Epithelial cell of umbilical artery (primary cell): ENCODE data around the gene GNLY. TPM values are rescaled to one million over a fixed set of nuclear protein-coding genes. Genes with fewer than 3 reads are reported as not detected.

Source experiments
- total RNA-seq: library from RNA; depleted of rRNA; stranded (reverse); fragments of >200 nt; gene quantifications from 2 replicates; pipeline ENCODE4 v1.2.3, GENCODE V29; 2014

Gene GNLY
- not detected in 2 replicates for total RNA-seq

DNA sequence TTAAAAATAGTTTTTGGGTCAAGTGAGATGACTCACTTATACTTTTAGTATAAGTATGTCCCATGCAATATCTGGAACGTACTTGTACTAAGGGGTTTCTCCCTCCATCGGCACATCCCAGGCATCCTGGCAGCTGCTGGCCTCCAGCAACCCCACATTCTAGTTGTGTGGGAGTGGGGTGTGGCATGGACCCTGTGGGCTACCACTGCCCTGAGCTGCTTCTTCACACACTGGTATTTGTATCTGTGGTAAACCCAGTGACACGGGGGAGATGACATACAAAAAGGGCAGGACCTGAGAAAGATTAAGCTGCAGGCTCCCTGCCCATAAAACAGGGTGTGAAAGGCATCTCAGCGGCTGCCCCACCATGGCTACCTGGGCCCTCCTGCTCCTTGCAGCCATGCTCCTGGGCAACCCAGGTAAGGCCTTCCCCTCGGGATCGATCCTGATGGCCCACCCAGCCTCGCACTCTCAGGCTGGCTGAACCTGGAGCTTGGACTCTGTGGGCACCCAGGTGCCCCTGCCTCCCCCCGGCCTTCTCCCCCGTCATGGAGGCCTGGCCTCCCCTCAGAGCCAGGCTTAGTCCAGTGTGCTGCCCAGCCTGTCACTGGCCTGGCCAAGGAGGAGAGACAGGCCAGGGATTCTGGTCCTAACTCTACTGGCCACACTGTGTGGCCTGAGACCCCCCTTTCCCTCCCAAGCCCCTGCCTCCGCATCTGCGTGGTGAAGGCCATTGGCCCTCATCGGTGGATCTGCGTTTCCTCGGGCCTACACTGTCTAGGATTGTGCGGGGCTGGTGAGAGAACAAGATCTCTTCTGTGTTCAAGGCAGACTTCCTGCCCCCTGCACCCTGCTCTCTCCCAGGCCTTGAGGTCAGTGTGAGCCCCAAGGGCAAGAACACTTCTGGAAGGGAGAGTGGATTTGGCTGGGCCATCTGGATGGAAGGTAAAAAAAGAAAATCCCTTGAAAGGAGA, at the start of gene GNLY:
GNLY (plus strand) TSS at position 307 of the 974 bp plus-strand sequence; CDS start at position 368, 61 bp downstream.

DNA sequence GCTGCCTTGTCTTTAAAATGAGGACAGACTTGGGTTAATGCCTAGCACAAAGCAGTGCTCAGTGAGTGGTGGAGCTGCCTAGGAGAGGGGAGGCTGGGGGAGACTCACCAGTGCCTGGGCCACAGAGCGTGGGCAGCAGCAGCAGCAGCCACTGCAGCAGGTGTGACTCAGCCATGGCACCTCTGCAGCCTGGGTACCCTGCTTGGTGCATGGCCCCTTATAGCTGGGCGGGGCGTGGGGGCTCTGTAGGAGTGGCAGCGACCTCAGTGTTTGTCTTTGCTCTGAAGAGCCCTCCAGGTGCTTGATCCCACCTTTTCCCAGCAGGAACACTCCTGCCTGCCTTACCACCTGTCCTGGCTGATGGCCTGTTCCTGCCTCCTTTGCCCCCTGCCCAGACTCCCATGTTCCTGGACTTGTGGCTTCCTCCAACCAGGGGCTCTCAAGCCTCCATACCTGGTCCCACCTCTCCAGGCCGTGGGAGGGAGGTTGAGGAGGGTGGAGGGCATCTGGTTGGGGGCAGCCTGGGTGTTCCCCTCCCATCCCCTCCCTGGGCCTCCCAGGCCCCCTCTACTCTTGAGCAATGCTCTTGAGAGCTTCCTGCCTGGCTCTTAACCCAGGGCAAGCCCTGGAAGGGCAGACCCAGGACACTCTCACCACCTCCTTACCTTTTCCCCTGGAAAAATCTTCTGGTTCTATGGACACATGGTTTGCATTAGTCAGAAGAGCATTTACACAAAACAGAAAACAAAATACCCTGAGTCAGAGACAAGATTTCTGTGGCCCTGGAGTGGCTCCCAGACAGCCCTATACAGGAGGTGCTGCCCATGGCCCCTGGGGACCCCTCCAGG, 25.9 kb upstream of the GNLY start, which contains the start of gene SFTPB:
SFTPB (minus strand) TSS at position 191 of the 848 bp plus-strand sequence; CDS start at position 175, 16 bp downstream.

Other genes with a start within 250 kb of the GNLY start
- 80.9 and 102 TPM in 2 replicates for gene MAT2A, start 155.2 kb upstream of the GNLY start, total RNA-seq
- gene GGCX, start 132.9 kb upstream of the GNLY start, total RNA-seq: 38.0 and 50.6 TPM in 2 replicates
- 34.1 and 83.1 TPM in 2 replicates for gene VAMP8, start 116.8 kb upstream of the GNLY start, total RNA-seq
- 80.7 and 81.9 TPM in 2 replicates for gene VAMP5, start 109.9 kb upstream of the GNLY start, total RNA-seq
- 278 and 302 TPM in 2 replicates for gene RNF181, start 98.6 kb upstream of the GNLY start, total RNA-seq
- gene TMEM150A, start 91.7 kb upstream of the GNLY start, total RNA-seq: 7.1 and 7.4 TPM in 2 replicates
- gene C2orf68, start 82.3 kb upstream of the GNLY start, total RNA-seq: 14.9 and 15.3 TPM in 2 replicates
- gene USP39, start 78.2 kb upstream of the GNLY start, total RNA-seq: 47.7 and 62.0 TPM in 2 replicates
- not detected in 2 replicates for gene SFTPB, start 26.2 kb upstream of the GNLY start, total RNA-seq
- 4.0 and 5.8 TPM in 2 replicates for gene ATOH8, start 59.6 kb downstream of the GNLY start, total RNA-seq
- 13.3 and 33.1 TPM in 2 replicates for gene ST3GAL5, start 194.6 kb downstream of the GNLY start, total RNA-seq